ENCODE measurements around the gene UQCRC2.
"Not testable (repeated sequence)": the region's sequence is repeated elsewhere in the genome, so short reads cannot be mapped to it uniquely, and the experiment has no call there.

The UQCRC2 gene

DNA sequence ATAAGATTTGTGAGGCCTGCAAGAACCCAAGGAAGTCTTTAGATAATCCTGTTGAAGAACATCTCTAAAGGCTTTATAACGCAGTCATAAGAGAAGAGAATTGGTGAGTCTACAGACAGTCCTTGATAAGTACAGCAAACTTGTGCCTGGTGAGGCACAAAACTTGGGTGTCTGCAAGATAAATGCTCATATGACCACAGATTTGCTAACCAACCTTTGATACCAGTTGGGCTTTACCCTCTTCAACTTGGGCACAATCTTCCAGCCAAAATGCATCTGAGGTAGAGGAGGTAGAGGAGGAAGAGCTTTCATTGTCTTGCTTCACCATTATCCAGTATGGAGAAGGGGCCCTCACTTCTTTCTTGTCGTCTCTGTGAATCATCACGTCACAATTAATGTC is 30.9 kb downstream of the UQCRC2 start:
- DNase-seq: no peak

DNA sequence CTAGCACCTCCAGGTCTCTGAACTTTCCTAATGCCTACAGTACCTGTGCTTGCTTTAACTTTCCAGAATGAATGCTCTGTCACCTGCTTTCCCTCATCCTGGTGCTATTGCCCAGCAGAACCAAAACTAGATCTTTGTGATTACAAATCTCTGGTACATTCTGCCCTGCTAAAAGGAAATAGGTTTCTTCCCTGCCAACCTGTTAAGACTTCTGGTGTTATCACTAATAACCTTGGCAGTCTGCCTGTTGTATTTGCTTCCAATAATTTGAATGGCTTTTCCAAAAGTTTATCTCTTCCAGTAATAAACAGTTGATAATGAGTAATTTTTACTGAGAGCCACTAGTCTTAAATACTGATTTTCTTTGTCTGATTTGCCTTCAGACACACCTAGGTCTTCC is 32.4 kb downstream of the UQCRC2 start:
- DNase-seq: no peak

DNA sequence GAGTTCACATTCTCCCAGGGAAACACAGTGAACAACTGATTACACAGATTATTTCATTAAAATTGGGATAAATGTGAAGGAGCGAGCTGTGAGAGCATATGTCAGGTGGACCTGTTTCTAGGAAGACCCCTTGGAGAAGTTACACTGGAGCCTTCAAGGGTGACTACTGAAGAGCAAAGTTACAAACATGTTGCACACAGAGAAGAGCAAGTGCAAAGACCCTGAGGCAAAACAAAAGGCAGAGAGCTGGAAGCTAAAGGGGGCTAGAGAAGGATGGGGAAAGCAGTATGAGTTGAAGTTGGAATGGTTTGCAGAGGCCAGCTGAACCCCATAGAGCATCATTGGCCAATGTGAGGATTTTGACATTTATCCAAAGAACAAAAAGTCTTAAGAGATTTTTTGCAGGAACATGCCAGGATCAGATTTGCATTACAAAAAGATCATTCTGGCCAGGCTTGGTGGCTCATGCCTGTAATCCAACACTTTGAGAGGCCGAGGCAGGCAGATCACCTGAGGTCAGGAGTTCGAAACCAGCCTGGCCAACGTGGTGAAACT is 33.6 kb downstream of the UQCRC2 start:
- DNase-seq: no peak

DNA sequence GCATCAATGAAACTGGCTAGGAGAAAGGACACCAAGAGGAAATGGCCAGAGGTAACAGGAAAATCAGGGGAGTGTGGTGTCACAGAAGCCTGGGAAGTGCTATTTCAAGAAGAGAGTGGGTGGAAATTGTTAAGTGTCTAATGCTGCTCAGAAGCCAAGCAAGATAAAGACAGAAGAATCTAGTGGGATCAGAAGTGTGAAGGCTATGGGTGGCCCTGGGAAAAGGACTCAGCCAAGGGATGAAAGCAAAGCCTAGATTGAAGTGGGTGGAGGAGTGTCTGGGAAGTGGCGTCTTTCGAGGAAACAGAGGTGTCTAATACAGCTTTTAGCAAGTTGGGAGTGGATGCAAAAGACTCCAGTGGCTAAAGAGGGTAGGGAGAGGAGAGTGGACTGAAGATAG is 34.3 kb downstream of the UQCRC2 start:
- DNase-seq: no peak

DNA sequence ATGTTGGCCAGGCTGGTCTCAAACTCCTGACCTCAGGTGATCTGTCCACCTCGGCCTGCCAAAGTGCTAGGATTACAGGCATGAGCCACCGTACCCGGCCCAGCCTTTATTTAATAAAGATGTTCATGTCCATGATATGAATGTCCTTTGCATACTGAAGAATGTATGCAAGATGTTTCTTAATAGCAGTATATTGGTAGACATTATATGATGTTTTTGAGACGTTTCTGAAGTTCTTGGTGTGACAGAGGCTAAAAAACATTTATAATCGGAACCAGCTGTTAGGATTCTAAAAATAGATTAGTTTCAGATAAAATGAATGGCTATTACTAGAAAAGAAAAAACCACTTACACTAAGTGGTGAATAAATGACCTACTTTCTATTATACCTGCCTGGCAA is 36.0 kb downstream of the UQCRC2 start:
- DNase-seq: no peak

DNA sequence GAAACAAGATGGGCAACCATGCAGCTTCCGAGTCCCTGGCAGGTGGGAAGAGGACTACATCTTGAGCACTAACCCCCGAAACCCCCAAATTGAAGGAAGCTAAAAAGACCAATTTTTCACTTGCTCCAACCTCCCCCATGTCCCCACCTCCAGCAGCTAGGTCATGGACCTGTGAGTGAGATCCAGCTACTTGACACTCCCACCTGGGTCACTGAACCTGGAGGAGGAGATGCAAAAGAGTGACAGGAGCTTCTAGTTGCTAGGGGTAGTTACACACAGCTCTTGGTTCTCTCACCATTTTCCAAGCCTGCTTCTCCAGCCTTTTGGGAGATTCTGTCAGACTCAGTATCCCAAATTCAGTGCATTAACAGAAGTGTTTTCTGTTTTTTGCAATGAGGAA is 36.6 kb downstream of the UQCRC2 start:
- no peak for DNase-seq

DNA sequence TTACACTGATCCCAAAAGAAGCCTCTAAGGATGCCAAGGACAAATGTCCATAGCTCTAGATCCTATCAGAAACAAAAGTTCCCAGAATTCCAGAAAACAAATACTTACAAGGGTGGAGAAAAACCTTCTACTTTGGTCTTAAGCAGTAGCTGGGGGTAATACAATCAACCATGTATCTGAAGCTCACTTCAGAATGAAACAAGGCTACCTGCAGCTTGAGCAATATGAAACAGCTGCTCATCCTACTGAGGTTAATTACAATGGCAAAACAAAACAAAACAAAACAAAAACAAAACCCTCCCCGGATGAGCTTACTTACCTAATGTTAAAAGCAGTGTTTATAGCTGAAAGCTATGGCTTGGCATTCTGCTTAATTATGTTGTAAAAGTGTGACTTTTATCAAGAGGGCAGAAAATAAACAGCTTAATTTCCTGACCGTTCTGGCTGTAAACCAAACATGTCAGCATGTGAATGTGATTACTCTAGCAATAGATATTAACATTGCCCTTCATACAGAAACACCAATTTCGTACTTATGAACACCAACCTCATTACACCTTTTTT is 37.3 kb downstream of the UQCRC2 start:
- no peak for DNase-seq

DNA sequence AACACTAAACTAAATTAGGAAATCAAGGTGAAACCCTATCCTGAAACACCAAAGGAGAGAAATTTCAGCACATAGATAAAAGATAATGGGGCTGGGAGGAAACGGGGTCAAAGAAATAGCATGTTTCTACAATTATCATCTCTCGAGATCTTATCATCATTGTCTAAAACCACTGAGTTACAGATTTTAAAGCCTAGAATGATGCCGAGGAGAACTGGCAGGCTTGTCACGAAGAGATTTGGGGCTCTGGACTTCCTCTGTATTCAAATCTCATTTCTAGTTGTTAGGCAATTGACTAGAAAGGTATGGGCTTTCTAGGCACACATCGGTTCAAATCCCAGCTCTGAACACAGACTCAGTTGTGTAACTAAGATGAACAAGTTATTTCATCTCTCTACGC is 38.5 kb downstream of the UQCRC2 start:
- no peak for DNase-seq

DNA sequence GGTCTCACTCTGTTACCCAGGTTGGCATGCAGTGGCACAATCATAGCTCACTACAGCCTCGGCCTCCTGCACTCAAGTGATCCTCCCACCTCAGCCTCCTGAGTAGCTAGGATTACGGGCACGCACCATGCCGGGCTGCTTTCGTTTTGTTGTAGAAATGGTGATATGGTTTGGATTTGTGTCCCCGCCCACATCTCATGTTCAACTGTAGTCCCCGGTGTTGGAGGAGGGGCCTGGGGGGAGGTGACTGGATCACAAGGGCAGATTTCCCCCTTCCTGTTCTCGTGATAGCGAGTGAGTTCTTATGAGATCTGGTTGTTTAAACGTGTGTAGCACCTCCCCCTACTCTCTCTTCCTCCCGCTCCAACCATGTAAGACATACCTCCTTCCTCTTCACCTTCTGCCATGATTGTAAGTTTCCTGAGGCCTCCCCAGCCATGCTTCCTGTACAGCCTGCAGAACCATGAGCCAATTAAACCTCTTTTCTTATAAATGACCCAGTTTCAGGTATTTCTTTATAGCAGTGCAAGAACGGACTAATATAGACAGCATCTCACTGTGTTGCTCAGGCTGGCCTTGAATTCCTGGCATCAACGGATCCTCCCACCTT is 41.8 kb downstream of the UQCRC2 start:
- DNase-seq: no peak

DNA sequence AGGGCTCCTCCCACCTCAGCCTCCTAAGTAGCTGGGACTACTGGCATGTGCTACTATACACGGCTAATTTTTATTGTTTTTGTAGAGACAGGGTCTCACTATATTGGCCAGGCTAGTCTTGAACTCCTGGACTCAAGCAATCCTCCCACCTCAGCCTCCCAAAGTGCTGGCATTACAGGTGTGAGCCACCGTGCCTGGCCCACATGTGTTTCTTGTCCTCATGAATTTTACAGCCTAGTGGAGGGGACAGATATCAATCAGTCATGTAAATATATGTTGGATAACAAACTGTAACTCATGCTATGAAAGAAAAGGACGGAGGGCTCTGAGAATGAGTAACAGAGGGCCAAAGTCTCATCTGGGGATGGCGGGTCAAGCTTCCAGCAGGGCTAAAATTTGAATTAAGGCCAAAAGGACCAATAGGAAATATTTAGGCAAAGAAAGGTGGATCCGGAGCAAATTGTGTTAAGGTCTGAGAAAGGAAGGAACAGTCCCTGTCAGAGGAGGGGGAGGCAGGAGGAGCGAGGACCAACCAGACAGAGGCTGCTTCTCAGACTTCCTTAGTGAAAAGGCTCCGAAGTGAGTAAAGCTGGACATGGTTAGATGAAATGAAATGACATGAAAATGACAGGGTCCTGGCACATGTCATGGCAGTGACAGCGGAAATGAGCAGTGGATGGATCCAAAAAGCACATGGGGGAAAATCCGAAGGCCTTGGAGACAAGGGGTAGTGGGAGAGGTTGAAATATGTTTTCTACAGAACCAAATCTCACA is 43.9 kb downstream of the UQCRC2 start:
- no peak for DNase-seq

DNA sequence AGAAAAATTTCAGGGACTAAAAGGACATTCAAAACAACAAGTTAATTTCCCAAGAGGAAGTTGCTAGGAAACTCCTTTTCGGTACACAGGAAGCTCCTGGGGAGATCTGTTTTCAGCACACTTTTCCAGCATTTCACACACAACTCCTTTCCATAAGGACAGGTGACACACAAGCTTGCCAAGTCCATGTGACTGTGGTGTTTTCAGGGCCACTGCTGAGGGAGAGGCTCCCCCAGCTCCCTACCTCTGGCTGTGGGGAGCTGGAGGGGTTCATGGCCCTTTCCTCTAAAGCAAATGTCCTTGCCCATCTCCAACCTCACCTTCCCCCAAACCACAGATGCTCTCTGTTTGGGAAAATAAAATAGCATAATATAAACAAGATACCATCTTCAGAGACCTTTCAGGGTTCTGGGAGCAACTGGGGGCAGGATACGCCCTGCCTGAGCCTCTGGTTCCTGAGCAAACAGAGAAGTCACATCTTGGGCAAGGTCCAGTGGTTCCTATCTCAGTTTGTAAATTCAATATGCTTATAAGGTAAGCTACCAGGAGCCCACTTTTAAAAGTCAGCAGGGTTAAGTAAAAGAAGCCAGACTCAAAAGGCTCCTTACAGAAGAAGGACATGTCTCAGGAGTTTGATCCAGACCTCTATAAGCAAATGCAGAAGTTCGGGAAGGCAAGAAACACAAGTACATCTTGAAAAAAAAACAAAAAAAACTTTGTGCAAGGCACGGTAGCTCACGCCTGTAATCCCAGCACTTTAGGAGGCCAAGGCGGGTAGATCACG is 44.7 kb downstream of the UQCRC2 start:
- DNase-seq: no peak

DNA sequence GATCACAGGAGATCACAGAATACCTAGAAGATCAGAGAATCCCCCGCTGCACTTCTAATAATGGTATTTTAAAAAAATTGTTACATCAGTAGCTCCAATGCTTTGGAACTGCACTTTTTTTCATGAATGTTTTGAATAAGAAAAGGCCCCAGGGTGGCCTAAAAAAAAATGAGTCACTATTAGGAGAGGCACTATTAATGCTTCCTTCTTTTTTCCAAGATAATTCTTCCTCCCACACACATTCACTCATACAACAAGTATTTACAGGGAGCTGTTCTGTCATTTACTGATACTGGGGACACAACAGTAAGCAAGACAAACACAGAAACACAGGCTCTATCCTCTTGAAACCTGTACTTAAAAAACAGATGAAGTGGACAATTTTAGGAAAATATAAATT is 48.4 kb downstream of the UQCRC2 start:
- DNase-seq: no peak

DNA sequence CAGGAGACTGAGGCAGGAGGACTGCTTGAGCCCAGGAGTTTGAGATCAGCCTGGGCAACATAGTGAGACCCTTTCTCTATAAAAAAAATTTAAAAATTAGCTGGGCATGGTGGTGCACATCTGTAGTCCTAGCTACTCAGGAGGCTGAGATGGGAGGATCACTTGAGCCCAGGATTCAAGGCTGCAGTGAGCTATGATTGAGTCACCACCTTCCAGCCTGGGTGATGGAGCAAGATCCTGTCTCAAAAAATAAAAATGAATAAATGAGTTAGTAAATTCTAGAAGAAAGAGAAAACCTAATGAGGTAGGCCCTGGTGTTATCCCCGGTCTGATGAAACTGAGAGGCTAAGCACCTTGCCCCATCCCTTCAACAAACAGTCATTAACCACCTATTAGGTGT is 48.9 kb downstream of the UQCRC2 start:
- DNase-seq: not testable (repeated sequence)

DNA sequence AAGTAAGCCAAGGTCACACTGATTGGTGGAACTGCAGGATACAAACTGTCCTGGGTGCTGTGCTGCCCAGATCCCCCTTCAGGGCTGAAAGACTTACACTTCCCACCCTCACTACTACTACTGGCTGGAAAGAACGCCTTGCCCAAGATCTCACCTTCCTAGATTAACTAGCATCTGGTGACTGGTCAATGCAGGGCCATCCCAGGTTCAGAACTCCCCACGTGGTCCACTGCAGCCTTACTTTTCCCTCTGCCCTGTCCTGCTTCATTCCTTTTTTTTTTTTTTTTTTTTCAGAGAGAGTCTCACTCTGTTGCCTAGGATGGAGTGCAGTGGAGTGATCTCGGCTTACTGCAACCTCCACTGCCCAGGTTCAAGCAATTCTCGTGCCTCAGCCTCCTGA is 50.0 kb downstream of the UQCRC2 start:
- no peak for DNase-seq

DNA sequence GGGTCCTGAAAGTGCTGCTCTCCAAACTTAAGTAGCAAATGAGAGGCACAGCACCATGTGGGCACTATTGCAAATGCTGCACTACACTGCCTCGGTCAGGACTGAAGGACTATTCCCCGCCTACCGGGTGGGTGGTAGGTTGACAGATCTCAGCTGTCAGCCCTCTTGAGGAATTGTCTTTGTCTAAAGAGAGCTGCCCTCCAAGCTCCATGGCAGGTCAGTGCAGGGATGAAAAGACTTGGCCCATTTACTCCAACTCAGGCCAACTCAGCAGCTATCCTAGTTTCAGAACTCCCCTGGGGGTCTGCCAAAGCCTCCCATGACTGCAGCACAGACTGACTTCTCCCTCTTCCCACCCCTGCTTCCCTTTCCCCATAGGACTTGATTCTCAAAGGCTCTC is 51.2 kb downstream of the UQCRC2 start:
- no peak for DNase-seq

DNA sequence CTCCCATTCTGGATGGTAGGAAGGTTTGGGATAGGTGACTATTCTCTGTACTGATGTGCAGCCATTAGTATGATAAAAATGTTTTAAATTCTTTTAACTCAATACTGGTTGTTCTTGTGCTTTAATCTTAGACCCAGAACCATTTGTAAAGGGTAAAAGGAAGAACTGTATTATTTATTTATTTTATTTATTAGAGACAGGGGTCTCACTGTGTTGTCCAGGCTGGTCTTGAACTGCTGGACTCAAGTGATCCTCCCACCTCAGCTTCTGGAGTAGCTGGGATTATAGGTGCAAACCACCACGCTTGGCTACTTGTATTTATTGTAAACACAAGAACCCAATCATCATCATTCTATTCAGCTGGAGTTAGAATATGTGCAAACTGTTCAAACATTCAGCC is 52.6 kb downstream of the UQCRC2 start:
- no peak for DNase-seq

DNA sequence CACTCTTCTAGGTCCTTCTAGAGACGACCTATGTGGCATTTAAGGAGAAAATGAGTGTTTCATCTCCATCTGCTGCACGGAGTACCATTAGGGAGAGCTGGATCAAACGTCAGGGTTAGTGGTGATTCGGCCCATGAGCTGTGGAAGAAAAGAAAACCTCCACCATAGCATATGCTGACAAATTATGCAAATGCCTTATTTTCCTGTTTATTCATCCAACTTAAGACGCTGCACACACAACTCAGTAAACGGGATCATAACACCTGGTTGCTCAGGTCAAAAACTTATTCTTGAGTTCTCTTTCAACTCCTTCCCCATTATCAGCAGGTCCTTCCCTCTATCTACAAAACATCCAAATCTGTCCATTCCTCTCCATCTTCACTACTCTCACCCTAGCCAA is 53.5 kb downstream of the UQCRC2 start:
- DNase-seq: no peak

DNA sequence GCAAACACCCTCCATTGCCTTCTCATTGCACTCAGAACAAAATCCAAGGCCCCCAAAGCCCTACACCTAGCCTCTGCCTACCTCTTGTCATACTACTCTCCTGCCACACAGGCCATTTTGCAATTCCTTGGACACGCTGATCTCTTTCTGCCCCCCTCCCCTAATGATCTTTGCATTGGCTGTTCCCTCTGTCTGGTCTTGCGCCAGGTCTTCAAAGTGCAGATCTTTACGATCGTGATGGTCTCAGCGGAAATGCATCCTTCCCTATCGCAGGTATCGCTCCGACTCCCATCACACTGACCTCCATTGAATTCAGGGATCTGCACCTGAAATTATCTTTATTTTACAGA is 54.0 kb downstream of the UQCRC2 start:
- DNase-seq: no peak

DNA sequence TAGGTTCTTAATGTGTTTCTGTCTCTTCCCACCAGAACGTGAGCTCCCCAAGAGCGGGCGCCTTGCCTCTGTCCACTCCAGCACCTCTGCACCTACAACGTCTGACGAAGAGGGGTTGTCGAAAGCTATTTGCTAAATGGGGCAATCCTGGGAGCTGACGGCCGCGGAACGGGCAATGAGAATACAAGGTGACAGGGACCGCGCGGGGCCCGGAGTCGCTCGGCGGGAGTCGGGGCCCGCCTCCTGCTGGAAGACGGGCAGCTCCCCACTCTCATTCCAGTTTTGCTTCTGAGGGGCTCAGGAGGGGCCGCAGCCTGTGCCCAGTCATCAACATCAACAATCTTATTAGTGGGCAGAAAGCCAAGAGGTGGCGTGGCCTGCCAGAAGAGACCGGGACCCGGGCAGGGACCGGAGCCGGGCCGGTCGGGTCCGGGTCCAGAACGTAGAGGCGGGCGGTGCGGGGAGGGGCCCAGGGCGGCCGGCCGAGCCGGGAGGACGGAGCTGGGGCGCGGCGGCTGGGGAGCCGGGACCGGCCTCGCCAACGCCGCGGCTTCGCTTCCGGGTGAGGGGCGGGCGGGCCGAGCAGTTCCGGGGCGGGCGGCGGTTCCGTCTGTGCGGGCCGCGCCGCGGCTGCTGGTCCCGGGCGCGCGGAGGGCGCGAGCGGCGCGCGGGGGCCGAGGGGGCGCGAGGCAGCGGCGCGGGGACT is 54.5 kb downstream of the UQCRC2 start, which contains the start of gene MOSMO:
Gene MOSMO, plus strand, starts transcription at position 603 of the 706 bp plus-strand sequence. CDS start 191 bp downstream, outside the sequence.
- DNase-seq: no peak

DNA sequence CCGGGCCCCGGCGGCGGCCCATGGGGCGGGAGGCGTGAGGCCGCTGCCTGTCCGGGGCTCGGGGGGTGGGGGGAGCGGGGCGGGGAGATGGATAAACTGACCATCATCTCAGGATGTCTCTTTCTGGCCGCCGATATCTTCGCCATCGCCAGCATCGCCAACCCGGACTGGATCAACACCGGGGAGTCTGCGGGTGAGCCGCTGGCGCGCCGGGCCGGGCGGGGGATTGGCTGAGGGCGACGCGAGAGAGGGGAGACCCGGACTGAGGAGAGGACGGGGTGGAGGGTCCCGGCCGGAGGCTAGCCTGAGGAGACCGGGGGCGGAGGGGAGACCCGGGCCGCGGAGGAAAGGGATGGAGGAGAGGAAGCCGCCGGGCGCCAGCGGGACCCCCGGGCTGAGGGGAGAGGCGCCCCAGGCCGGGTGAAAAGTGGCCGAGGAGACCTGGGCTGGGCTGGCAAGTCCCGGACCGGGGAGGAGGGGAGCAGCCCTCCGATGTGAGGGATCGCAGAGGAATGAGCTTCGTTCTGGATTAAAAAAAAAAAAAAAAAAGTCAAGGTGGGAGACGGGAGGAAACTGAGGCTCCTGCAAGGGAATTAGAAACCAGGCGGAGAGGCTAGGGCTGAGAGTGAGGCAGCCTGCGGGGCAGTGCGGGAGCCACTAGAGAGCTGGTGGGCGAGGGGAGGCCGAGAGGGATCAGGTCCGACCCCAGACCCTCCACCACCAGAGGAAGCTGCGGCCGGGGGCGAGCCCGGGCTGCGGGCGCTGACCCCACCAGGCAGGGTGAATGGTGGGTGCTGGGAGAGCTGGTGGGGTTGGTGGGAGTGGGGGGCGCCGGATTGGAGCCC is 55.3 kb downstream of the UQCRC2 start:
- DNase-seq: no peak

DNA sequence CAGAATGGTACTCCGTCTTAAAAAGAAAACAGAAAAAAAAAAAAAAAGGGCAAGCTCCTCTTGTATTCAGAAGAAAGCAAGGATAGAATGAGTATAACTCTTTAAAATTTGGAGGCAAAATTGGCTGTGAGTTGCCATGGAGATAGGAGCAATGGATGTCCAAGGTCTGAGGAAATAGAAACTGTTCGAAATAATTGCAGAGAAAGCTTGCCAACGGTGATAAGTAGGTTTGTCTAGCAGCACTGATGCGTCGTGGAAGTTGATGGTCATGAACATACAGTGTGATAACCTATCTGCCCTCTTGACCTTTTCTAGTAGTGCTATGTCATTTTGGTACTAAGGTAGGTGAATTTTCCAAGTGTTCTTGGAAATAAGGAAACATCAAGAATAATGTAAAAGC is 57.7 kb downstream of the UQCRC2 start:
- DNase-seq: no peak

DNA sequence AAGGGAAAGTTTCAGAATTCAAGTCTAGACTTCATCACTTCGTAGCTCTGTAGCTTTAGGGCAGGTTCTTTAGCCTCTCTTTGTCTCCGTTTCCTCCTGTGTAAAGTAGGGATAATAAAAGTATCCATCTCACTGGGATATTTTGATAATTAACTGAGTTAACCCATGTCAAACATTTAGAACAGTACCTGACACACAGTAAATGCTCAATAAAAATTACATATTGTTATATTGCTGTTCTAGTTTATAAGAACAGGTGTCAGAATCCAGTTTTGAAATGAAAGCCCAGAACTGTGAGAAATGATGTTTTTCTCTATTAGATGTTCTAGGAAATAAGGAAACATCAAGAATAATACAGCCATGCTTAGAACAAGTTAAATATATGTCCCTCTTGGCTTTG is 59.1 kb downstream of the UQCRC2 start:
- no peak for DNase-seq
